ENCODE results near the gene CNN2. TPM values are rescaled to one million over a fixed set of nuclear protein-coding genes. Genes with fewer than 3 reads are reported as not detected.

Gene CNN2
- total and polyA plus RNA-seq, 9 of the 15 experiments (the other 6 are each of a cell fraction or from before 2014, with no cell fraction given) = 12.1 to 174 (median 52.7) TPM

DNA sequence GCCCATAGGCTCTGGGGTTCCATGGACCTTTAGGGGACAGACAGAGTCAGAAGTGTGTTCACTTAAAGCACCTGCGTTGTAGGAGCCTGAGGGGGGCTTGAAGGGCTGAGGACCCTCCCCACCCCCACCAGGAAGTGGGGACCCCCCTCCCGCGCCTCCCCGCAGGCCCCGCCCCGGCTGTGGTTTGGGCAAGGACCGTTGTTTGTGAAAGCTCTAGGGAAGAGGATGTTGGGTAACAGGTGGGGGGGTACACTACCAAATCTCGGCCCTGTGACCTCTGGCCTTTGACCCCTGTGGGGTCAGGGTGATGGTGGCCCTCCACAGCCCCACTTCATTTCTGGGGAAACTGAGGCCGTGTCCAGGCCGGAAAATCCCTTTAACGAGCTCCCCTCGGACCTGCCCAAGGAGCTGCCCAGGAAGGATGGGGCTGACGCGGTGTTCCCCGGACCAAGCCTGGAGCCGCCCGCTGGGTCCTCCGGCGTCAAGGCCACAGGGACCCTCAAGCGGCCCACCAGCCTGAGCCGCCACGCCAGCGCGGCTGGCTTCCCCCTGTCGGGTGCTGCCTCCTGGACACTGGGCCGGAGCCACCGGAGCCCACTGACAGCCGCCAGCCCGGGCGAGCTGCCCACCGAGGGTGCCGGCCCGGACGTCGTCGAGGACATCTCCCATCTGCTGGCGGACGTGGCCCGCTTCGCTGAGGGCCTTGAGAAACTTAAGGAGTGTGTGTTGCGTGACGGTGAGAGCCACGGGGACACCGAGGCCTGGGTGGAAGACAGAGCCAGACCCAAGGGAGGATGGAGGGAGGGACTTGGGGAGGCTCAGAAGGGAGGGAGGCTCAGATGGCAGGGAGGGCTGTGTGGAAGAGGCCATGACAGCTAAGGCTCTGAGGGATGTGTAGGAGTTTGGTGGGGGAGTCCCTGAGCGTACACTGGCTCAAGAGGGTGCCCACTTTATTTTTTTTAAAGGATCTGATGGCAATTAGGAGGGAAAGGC is 41.9 kb downstream of the CNN2 start:
- ChIA-PET CTCF (ENCODE audit: low intra/inter-chr PET ratio) (no interaction called here), POLR2A (interaction anchor here (0.9 to 1.9 kb wide), 4 partner anchors 14 to 201 kb away, joined by 3 to 6 read pairs (median 4); partner anchors contain the start of genes CIRBP and RNU6-2)
- intact Hi-C loops (cut with micrococcal nuclease) (no loop called here), in situ Hi-C loops (cut with MboI) (no loop called here)
- Histone ChIP-seq H2AFZ (ENCODE audit: low read depth, low read length) (no peak overlapping the region), H3K79me2 (ENCODE audit: control insufficient read depth, insufficient read depth, low read length) (no peaks in the 10 kb centered on the region), H3K36me3 (ENCODE audit: control insufficient read depth, insufficient read depth, low read length) (peaks cover 4% of the 10 kb centered on the region; the same call in 1 of the 3 replicates), H3K4me1 (replicated peaks in 1 of 2; ENCODE audit: control insufficient read depth in 2 of 2, insufficient read depth in 2 of 2, low read length in 2 of 2) (peaks cover 17 to 83% of the 10 kb centered on the region in 2 experiments), H3K9me3 (replicated peaks; ENCODE audit: control insufficient read depth, insufficient read depth, low read depth, low read length) (no peaks in the 10 kb centered on the region), H3K9ac (ENCODE audit: insufficient read depth in 1 of 2, low read depth in 2 of 2, low read length in 2 of 2) (peak overlapping the region in 1 of 2 experiments; percentile 90; a peak in 1 of 4 replicates), H4K20me1 (replicated peaks; ENCODE audit: control insufficient read depth, insufficient read depth, low read length) (0 out of 2 replicates have a peak, but pooled peaks cover 3% of the 10 kb centered on the region), H3K4me3 (peak overlapping the region; percentile 40), H3K4me2 (ENCODE audit: insufficient read depth, low read length) (no peak overlapping the region), H3K27me3 (ENCODE audit: control insufficient read depth in 2 of 2, insufficient read depth in 2 of 2, low read length in 2 of 2) (no peaks in the 10 kb centered on the region), H3K9me1 (ENCODE audit: control insufficient read depth, insufficient read depth, low read length) (no peaks in the 10 kb centered on the region), H3K27ac (ENCODE audit: extremely low read depth, low read depth, low read length) (no peak overlapping the region)
- DNase-seq (ENCODE audit: extremely low read depth in 1 of 4, low spot score in 3 of 4) (no peak), ATAC-seq (no peak), FAIRE-seq (peak; percentile 54)
- WGBS (ENCODE audit: insufficient coverage, low coverage, missing lambda C conversion rate) = 70% methylated on average over 38 of the region's 45 CpGs
- no TSS peak for BruUV-seq (replicated peaks)
- TF ChIP-seq NR2C1 (IDR thresholded peaks at IDR 0.05) (peak; percentile 97), NR2C1 (tag; IDR thresholded peaks at IDR 0.05) (peak; percentile 98), KLF13 (tag; IDR thresholded peaks at IDR 0.05; ENCODE audit: borderline replicate concordance, low read depth) (no peak), TAF7 (tag; IDR thresholded peaks at IDR 0.05) (no peak), ZNF3 (CRISPR knock-in tag; IDR thresholded peaks at IDR 0.05) (no peak), FOXK2 (conservative IDR thresholded peaks at IDR 0.05 in 1 of 2, IDR thresholded peaks at IDR 0.05 in 1 of 2; ENCODE audit: low read depth in 2 of 2) (no peak), MBD2 (IDR thresholded peaks at IDR 0.05; ENCODE audit: borderline replicate concordance, low read depth) (no peak), CREB1 (IDR thresholded peaks at IDR 0.05) (no peak), CREB1 (CRISPR knock-in tag; IDR thresholded peaks at IDR 0.05) (no peak), ZNF707 (CRISPR knock-in tag; conservative IDR thresholded peaks at IDR 0.05) (no peak), HIVEP1 (CRISPR knock-in tag; IDR thresholded peaks at IDR 0.05) (no peak), TEAD4 (IDR thresholded peaks at IDR 0.05; ENCODE audit: low read length) (no peak), TEAD4 (CRISPR knock-in tag; IDR thresholded peaks at IDR 0.05; ENCODE audit: borderline replicate concordance) (no peak)
- TF ChIP-seq, protein P1, sequence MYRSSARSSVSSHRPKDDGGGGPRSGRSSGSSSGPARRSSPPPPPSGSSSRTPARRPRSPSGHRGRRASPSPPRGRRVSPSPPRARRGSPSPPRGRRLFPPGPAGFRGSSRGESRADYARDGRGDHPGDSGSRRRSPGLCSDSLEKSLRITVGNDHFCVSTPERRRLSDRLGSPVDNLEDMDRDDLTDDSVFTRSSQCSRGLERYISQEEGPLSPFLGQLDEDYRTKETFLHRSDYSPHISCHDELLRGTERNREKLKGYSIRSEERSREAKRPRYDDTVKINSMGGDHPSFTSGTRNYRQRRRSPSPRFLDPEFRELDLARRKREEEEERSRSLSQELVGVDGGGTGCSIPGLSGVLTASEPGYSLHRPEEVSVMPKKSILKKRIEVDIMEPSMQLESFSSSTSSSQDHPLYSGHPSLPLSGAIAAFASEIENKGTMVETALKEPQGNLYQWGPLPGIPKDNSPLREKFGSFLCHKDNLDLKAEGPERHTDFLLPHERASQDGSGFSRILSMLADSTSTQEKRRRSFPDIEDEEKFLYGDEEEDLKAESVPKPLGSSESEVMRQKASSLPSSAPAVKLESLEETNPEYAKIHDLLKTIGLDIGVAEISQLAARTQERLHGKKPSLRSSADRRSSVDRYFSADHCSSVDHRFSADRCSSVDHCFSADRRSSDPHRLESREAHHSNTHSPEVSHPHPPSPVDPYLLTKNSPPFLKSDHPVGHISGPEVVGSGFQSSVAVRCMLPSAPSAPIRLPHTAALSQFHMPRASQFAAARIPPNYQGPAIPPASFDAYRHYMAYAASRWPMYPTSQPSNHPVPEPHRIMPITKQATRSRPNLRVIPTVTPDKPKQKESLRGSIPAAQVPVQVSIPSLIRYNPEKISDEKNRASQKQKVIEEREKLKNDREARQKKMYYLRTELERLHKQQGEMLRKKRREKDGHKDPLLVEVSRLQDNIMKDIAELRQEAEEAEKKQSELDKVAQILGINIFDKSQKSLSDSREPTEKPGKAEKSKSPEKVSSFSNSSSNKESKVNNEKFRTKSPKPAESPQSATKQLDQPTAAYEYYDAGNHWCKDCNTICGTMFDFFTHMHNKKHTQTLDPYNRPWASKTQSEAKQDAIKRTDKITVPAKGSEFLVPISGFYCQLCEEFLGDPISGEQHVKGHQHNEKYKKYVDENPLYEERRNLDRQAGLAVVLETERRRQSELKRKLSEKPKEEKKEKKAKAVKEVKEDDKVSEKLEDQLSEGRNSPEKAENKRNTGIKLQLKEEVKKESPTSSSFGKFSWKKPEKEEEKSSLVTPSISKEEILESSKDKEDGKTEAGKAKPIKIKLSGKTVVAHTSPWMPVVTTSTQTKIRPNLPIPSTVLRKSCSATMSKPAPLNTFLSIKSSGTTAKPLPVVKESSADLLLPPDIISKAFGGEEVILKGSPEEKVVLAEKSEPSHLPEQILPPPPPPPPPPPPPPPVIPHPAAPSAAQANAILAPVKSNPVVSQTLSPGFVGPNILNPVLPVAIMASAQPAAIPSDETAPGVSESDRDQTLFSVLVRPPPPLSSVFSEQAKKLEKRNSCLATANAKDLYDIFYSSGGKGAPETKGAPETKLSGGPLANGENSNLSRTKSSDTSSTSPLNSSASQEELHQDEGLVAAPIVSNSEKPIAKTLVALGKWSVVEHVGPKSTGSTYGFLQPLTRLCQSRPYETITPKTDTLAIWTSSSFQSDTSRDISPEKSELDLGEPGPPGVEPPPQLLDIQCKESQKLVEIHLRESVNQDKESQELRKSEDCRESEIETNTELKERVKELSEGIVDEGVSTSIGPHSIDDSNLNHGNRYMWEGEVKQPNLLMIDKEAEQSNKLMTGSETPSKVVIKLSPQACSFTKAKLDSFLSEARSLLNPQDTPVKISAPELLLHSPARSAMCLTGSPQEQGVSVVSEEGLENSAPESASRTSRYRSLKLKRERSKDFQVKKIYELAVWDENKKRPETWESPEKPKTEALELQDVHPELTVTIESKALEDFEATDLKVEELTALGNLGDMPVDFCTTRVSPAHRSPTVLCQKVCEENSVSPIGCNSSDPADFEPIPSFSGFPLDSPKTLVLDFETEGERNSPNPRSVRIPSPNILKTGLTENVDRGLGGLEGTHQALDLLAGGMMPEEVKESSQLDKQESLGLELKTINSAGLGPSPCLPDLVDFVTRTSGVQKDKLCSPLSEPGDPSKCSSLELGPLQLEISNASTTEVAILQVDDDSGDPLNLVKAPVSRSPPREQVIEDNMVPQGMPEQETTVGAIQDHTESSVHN (IDR thresholded peaks at IDR 0.05; ENCODE audit: borderline replicate concordance in 1 of 2, low read depth in 1 of 2) = no peak
